ENCODE data around the gene SDCCAG8. TPM values are rescaled to one million over a fixed set of nuclear protein-coding genes. Genes with fewer than 3 reads are reported as not detected.

The SDCCAG8 gene
- polyA plus RNA-seq, 3 donors = 33.2 to 34.4 (median 33.4) TPM

DNA sequence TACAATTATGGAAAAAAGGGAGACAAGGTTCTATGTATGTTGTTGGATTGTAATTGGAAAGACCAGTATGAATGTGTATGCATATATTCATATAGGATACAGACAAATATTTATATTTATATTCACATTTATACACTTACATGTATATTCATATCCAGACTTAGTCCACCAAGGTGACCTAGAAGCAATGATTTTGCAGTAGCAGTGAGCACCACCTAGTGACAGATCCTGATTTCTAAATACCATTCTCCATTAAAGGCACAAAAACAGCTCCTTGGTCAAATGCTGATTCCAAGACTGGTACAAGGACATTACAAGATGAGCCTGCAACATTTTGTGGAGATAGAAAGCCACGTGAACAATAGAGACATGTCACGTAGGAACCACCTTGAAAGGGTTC lies 153.4 kb downstream of the SDCCAG8 start:
- Histone ChIP-seq H3K36me3 (replicated peaks in 1 of 2; ENCODE audit: control insufficient read depth in 1 of 2, insufficient read depth in 2 of 2, low read length in 2 of 2) (no peaks in the 10 kb centered on the region), H3K4me2 (replicated peaks; ENCODE audit: extremely low read depth, low read length, poor library complexity, severe bottlenecking) (no peak overlapping the region), H3K9me3 (replicated peaks in 1 of 2; ENCODE audit: control insufficient read depth in 1 of 2, insufficient read depth in 1 of 2, low read length in 2 of 2) (no peaks in the 10 kb centered on the region), H3K27ac (ENCODE audit: low read depth in 1 of 2, low read length in 2 of 2) (no peak overlapping the region), H4K20me1 (ENCODE audit: insufficient read depth, low read length) (no peaks in the 10 kb centered on the region), H3K27me3 (ENCODE audit: control insufficient read depth in 2 of 2, insufficient read depth in 2 of 2, low read length in 2 of 2) (no peaks in the 10 kb centered on the region), H3K4me3 (replicated peaks in 1 of 3; ENCODE audit: low read depth in 2 of 3, low read length in 3 of 3) (no peak overlapping the region), H3K9ac (ENCODE audit: insufficient read depth, low read length, poor library complexity, severe bottlenecking) (no peak overlapping the region), H3K4me1 (ENCODE audit: control insufficient read depth in 1 of 2, insufficient read depth in 2 of 2, low read length in 2 of 2) (no peaks in the 10 kb centered on the region), H3K79me2 (ENCODE audit: insufficient read depth, low read length) (no peaks in the 10 kb centered on the region), H2AFZ (ENCODE audit: insufficient read depth, low read depth, low read length, poor library complexity, severe bottlenecking) (no peak overlapping the region)
- H3K27me3 Mint-ChIP-seq (ENCODE audit: low read depth in 3 of 3) = no peaks in the 10 kb centered on the region
- intact Hi-C loops (cut with micrococcal nuclease) = no loop called here
- no peaks in the 10 kb centered on the region for H3K9me3 Mint-ChIP-seq
- H3K27ac Mint-ChIP-seq = no peak overlapping the region
- TF ChIP-seq, protein P1, sequence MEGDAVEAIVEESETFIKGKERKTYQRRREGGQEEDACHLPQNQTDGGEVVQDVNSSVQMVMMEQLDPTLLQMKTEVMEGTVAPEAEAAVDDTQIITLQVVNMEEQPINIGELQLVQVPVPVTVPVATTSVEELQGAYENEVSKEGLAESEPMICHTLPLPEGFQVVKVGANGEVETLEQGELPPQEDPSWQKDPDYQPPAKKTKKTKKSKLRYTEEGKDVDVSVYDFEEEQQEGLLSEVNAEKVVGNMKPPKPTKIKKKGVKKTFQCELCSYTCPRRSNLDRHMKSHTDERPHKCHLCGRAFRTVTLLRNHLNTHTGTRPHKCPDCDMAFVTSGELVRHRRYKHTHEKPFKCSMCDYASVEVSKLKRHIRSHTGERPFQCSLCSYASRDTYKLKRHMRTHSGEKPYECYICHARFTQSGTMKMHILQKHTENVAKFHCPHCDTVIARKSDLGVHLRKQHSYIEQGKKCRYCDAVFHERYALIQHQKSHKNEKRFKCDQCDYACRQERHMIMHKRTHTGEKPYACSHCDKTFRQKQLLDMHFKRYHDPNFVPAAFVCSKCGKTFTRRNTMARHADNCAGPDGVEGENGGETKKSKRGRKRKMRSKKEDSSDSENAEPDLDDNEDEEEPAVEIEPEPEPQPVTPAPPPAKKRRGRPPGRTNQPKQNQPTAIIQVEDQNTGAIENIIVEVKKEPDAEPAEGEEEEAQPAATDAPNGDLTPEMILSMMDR (IDR thresholded peaks at IDR 0.05) = no peak
- DNase-seq = no peak
- H3K4me3 Mint-ChIP-seq = no peak overlapping the region
- no CpG with 5 or more reads among the region's 2 CpGs for WGBS (ENCODE audit: insufficient coverage)
- H3K4me1 Mint-ChIP-seq = peaks cover 2% of the 10 kb centered on the region
- peaks cover 3 to 7% of the 10 kb centered on the region in 2 donors for H3K36me3 Mint-ChIP-seq

DNA sequence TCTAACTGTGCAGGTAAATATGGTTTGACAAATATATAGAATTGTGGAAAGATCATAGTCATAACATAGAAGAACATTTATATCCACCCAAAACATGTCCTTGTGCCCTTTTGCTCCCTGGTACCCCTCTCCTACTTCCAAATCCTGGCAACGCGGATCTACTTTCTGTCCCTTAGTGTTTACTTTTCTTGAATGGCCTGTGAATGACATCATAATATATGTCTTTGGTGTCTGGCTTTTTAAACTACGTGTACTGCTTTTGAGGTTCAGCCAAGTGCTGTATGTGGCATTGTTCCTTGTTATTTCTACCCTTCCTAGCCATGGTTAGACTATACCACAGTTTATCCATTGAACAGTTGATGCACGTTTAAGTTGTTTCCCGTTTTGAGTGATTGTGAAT lies 155.6 kb downstream of the SDCCAG8 start:
- H3K4me1 Mint-ChIP-seq = peaks cover 2% of the 10 kb centered on the region
- Histone ChIP-seq H3K36me3 (replicated peaks in 1 of 2; ENCODE audit: control insufficient read depth in 1 of 2, insufficient read depth in 2 of 2, low read length in 2 of 2) (peaks cover 4 to 12% of the 10 kb centered on the region in 2 donors), H3K9ac (ENCODE audit: insufficient read depth, low read length, poor library complexity, severe bottlenecking) (no peak overlapping the region), H3K4me2 (replicated peaks; ENCODE audit: extremely low read depth, low read length, poor library complexity, severe bottlenecking) (no peak overlapping the region), H3K4me1 (ENCODE audit: control insufficient read depth in 1 of 2, insufficient read depth in 2 of 2, low read length in 2 of 2) (no peaks in the 10 kb centered on the region), H3K27ac (ENCODE audit: low read depth in 1 of 2, low read length in 2 of 2) (no peak overlapping the region), H4K20me1 (ENCODE audit: insufficient read depth, low read length) (no peaks in the 10 kb centered on the region), H2AFZ (ENCODE audit: insufficient read depth, low read depth, low read length, poor library complexity, severe bottlenecking) (no peak overlapping the region), H3K4me3 (replicated peaks in 1 of 3; ENCODE audit: low read depth in 2 of 3, low read length in 3 of 3) (no peak overlapping the region), H3K79me2 (ENCODE audit: insufficient read depth, low read length) (no peaks in the 10 kb centered on the region), H3K27me3 (ENCODE audit: control insufficient read depth in 2 of 2, insufficient read depth in 2 of 2, low read length in 2 of 2) (no peaks in the 10 kb centered on the region), H3K9me3 (replicated peaks in 1 of 2; ENCODE audit: control insufficient read depth in 1 of 2, insufficient read depth in 1 of 2, low read length in 2 of 2) (no peaks in the 10 kb centered on the region)
- peaks cover 14 to 15% of the 10 kb centered on the region in 2 donors for H3K36me3 Mint-ChIP-seq
- TF ChIP-seq, protein P1 (IDR thresholded peaks at IDR 0.05) = no peak
- no peaks in the 10 kb centered on the region for H3K9me3 Mint-ChIP-seq
- no peak overlapping the region for H3K27ac Mint-ChIP-seq
- no peaks in the 10 kb centered on the region for H3K27me3 Mint-ChIP-seq (ENCODE audit: low read depth in 3 of 3)
- H3K4me3 Mint-ChIP-seq = no peak overlapping the region
- intact Hi-C loops (cut with micrococcal nuclease) = no loop called here
- WGBS (ENCODE audit: insufficient coverage) = no CpG with 5 or more reads among the region's 5 CpGs
- DNase-seq = no peak

Data from CD14-positive monocyte (primary cell).